Spleen (tissue), 11 donors: ENCODE data around the gene ARHGAP22. TPM values are rescaled to one million over a fixed set of nuclear protein-coding genes. Genes with fewer than 3 reads are reported as not detected.
"Not testable (repeated sequence)": the region's sequence is repeated elsewhere in the genome, so short reads cannot be mapped to it uniquely, and the experiment has no call there.

Source experiments
- DNase-seq: peaks from one replicate; pipeline ENCODE4 v3.0.0-alpha.2; 2020
- H3K27ac ChIP-seq, 8 donors: fragments of 200-600 bp; sonication (generic) in 7 of 8; 1 replicate in 4 of 8; 2 replicates in 4 of 8; pipeline versions ENCODE4 v1.5.0 to v1.8.0; 2016 to 2021; ENCODE audit warnings: inconsistent platforms in 4 of 8, mild to moderate bottlenecking in 4 of 8, moderate library complexity in 1 of 8
- H3K27me3 ChIP-seq, 7 donors: fragments of 200-600 bp; sonication (generic) in 6 of 7; replicated peaks in 1 of 7; 1 replicate in 4 of 7; 2 replicates in 3 of 7; pipeline versions ENCODE4 v1.5.0 to v1.8.0; 2016 to 2021; ENCODE audit warnings: inconsistent platforms in 3 of 7, mild to moderate bottlenecking in 1 of 7
- H3K36me3 ChIP-seq, 6 donors: fragments of 200-600 bp; sonication (generic) in 5 of 6; 1 replicate in 4 of 6; 2 replicates in 2 of 6; pipeline versions ENCODE4 v1.5.0 to v1.8.0; 2016 to 2021; ENCODE audit warnings: inconsistent platforms in 2 of 6
- H3K4me1 ChIP-seq, 6 donors: fragments of 200-600 bp; sonication (generic) in 5 of 6; 1 replicate in 3 of 6; 2 replicates in 3 of 6; pipeline versions ENCODE4 v1.5.0 to v1.8.0; 2016 to 2021; ENCODE audit warnings: inconsistent platforms in 3 of 6
- H3K4me3 ChIP-seq, 8 donors: fragments of 200-600 bp; sonication (generic) in 7 of 8; 1 replicate in 4 of 8; 2 replicates in 4 of 8; pipeline versions ENCODE4 v1.5.0 to v1.8.0; 2016 to 2021; ENCODE audit warnings: inconsistent platforms in 4 of 8, mild to moderate bottlenecking in 4 of 8, moderate library complexity in 2 of 8
- H3K9me3 ChIP-seq, 8 donors: fragments of 200-600 bp; sonication (generic) in 7 of 8; 1 replicate in 4 of 8; 2 replicates in 4 of 8; pipeline versions ENCODE4 v1.5.0 to v1.8.0; 2016 to 2021; ENCODE audit warnings: inconsistent platforms in 4 of 8
- POLR2A ChIP-seq, 3 donors: fragments of 450-650 bp; IDR thresholded peaks; one replicate each; pipeline ENCODE4 v1.5.1; 2017; ENCODE audit warnings: antibody characterized with exemption in 3 of 3, mild to moderate bottlenecking in 1 of 3
- POLR2AphosphoS5 ChIP-seq, 3 donors: sonication (generic); formaldehyde crosslinking; IDR thresholded peaks; one replicate each; pipeline ENCODE4 v1.5.1; 2017; ENCODE audit warnings: antibody characterized with exemption in 3 of 3
- WGBS, 5 donors: extraction: QIAGEN DNeasy Blood & Tissue Kit in 3 of 5; methylation state at CpG; one replicate each; pipeline versions ENCODE4 v1.1.5 to v1.1.7; 2013 to 2018; 5-methylcytosine and 5-hydroxymethylcytosine counted together
- intact Hi-C: fragments of 100-400 bp; cut with DNase I; formaldehyde crosslinking; loops from one replicate; pipeline ENCODE4 v1.15.0; 2023; ENCODE audit warnings: low total_unique reads
- polyA plus RNA-seq, 3 donors: library from polyadenylated mRNA; stranded (reverse); fragments of 200-250 nt; gene quantifications; one replicate each; pipeline ENCODE4 v1.2.1, GENCODE V29; 2013
- total RNA-seq, 7 donors: library from RNA; depleted of rRNA in 3 of 7; stranded (reverse); fragments of >200 nt in 3 of 7; fragmentation: NEBNext Ultra II Directional in 4 of 7; extraction: Animal tissue kit (Norgen Biotek cat#: 25700) in 4 of 7; gene quantifications; one replicate each; pipeline versions ENCODE4 v1.1.0 to v1.2.1, GENCODE V29; 2016 to 2021
- TF ChIP-seq, protein P1 (sequence below), 11 experiments: fragments of 200-600 bp in 7 of 11; fragments of 450-650 bp in 4 of 11; sonication (generic) in 4 of 11; IDR thresholded peaks in 8 of 11; conservative IDR thresholded peaks in 3 of 11; 1 replicate in 7 of 11; 2 replicates in 4 of 11; pipeline versions ENCODE4 v1.4.0 to v1.8.0; 2016 to 2021; ENCODE audit warnings: antibody characterized with exemption in 11 of 11, inconsistent platforms in 4 of 11, mild to moderate bottlenecking in 1 of 11
- donor health status: healthy with polysubstance abuse.
- donor health status: DM: no; HTN: no; CAD: no; lungs with moderate emphysema.
- donor health status: DM: no; HTN: no; CAD: no.
- donor health status: Bipolar disorder and iron deficiency.
- donor health status: healthy.
- donor health status: DM: no; HTN: no; CAD: no.
- donor health status: DM: yes; HTN: yes; CAD: no.

Gene ARHGAP22
- total and polyA plus RNA-seq, 10 donors = 0.56 to 7.5 (median 3.2) TPM

DNA sequence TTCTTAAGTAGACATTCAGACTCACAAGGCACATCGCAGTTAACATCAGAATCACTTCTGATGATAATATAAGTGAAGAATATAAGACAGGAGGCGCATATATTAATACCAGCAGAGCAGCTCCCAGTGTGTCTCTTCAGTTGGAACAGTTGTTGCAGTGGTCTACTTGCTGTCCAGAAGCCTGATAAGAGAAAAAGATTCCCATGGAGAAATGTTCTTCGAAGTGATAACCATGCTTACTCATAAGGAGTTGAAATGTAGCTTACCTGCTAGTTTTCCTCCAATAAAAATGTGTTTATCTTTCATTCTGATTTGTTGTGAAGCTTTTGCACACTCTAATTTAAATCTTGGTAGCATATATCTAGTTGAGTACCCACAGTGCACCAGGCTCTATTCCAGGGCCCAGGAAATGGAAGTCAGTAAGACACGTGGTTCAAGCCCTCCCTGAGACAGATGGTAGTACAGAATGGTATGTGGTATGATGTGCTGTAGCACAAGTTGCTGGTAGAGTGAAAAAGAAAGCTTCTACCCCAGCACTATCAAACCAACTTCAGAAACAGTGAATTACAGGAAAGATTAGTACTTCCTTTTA lies 174.4 kb downstream of the ARHGAP22 start:
- 77 to 91% (median 87%) methylated on average over 4 of the region's 4 CpGs for WGBS, 5 donors
- no peaks in the 10 kb centered on the region for H3K9me3 ChIP-seq
- H3K4me1 ChIP-seq = peaks cover 0 to 3% (median 0%) of the 10 kb centered on the region in 6 donors
- H3K4me3 ChIP-seq = no peak overlapping the region
- H3K27ac ChIP-seq = no peak overlapping the region
- no peak for DNase-seq
- H3K27me3 ChIP-seq = no peaks in the 10 kb centered on the region
- TF ChIP-seq, protein P1, sequence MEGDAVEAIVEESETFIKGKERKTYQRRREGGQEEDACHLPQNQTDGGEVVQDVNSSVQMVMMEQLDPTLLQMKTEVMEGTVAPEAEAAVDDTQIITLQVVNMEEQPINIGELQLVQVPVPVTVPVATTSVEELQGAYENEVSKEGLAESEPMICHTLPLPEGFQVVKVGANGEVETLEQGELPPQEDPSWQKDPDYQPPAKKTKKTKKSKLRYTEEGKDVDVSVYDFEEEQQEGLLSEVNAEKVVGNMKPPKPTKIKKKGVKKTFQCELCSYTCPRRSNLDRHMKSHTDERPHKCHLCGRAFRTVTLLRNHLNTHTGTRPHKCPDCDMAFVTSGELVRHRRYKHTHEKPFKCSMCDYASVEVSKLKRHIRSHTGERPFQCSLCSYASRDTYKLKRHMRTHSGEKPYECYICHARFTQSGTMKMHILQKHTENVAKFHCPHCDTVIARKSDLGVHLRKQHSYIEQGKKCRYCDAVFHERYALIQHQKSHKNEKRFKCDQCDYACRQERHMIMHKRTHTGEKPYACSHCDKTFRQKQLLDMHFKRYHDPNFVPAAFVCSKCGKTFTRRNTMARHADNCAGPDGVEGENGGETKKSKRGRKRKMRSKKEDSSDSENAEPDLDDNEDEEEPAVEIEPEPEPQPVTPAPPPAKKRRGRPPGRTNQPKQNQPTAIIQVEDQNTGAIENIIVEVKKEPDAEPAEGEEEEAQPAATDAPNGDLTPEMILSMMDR (IDR thresholded peaks at IDR 0.05 in 8 of 11, conservative IDR thresholded peaks at IDR 0.05 in 3 of 11) = no peak
- no peak for TF ChIP-seq POLR2AphosphoS5 (IDR thresholded peaks at IDR 0.05)
- no peak for TF ChIP-seq POLR2A (IDR thresholded peaks at IDR 0.05)
- H3K36me3 ChIP-seq = peaks cover 0 to 72% (median 14%) of the 10 kb centered on the region in 6 donors
- intact Hi-C loops = no loop called here

- Histone ChIP-seq H3K4me3 (no peak overlapping the region), H3K9me3 (no peaks in the 10 kb centered on the region), H3K4me1 (peaks cover 0 to 3% (median 0%) of the 10 kb centered on the region in 6 donors), H3K27me3 (no peaks in the 10 kb centered on the region), H3K36me3 (peaks cover 0 to 66% (median 8%) of the 10 kb centered on the region in 6 donors), H3K27ac (no peak overlapping the region)
- intact Hi-C loops = no loop called here
- DNase-seq = no peak
- 95 to 100% (median 97%) methylated on average over 1 of the region's 1 CpG for WGBS, 5 donors
- TF ChIP-seq POLR2A (IDR thresholded peaks at IDR 0.05) = no peak
- TF ChIP-seq POLR2AphosphoS5 (IDR thresholded peaks at IDR 0.05) = no peak
- TF ChIP-seq, protein P1 (IDR thresholded peaks at IDR 0.05 in 8 of 11, conservative IDR thresholded peaks at IDR 0.05 in 3 of 11) = no peak
Observed at GRCh38 chr10:48429309-48429708, 175.6 kb downstream of the ARHGAP22 start.

- TF ChIP-seq POLR2AphosphoS5 (IDR thresholded peaks at IDR 0.05) (no peak), POLR2A (IDR thresholded peaks at IDR 0.05) (no peak)
- TF ChIP-seq, protein P1 (IDR thresholded peaks at IDR 0.05 in 8 of 11, conservative IDR thresholded peaks at IDR 0.05 in 3 of 11) = no peak
- Histone ChIP-seq H3K4me1 (peaks cover 0 to 3% (median 0%) of the 10 kb centered on the region in 6 donors), H3K36me3 (peaks cover 0 to 62% (median 8%) of the 10 kb centered on the region in 6 donors), H3K27ac (no peak overlapping the region), H3K9me3 (no peaks in the 10 kb centered on the region), H3K27me3 (no peaks in the 10 kb centered on the region), H3K4me3 (no peak overlapping the region)
- intact Hi-C loops = no loop called here
- DNase-seq = no peak
- WGBS, 5 donors = 96 to 98% (median 98%) methylated on average over 3 of the region's 3 CpGs
Observed at GRCh38 chr10:48428896-48429295, 176.0 kb downstream of the ARHGAP22 start.

- 93 to 98% (median 96%) methylated on average over 4 of the region's 4 CpGs for WGBS, 5 donors
- intact Hi-C loops = no loop called here
- Histone ChIP-seq H3K27ac (no peak overlapping the region), H3K4me1 (no peaks in the 10 kb centered on the region), H3K9me3 (no peaks in the 10 kb centered on the region), H3K4me3 (no peak overlapping the region), H3K27me3 (no peaks in the 10 kb centered on the region), H3K36me3 (peaks cover 0 to 42% (median 8%) of the 10 kb centered on the region in 6 donors)
- DNase-seq = no peak
- no peak for TF ChIP-seq POLR2AphosphoS5 (IDR thresholded peaks at IDR 0.05)
- TF ChIP-seq, protein P1 (IDR thresholded peaks at IDR 0.05 in 8 of 11, conservative IDR thresholded peaks at IDR 0.05 in 3 of 11) = no peak
- no peak for TF ChIP-seq POLR2A (IDR thresholded peaks at IDR 0.05)
Observed at GRCh38 chr10:48423884-48424283, 181.0 kb downstream of the ARHGAP22 start.

DNA sequence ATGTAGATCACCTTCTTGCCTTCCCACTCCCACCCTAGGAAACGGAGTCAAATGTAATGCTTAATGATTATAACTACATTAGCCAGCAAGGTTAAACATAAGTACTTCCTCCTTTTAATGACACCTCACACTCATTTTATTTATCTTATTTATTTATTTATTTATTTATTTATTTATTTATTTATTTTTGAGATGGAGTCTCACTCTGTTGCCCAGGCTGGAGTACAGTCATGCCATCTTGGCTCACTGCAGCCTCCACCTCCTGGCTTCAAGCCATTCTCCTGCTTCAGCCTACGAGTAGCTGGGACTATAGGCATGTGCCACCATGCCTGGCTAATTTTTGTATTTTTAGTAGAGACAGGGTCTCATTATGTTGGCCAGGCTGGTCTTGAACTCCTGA lies 183.0 kb downstream of the ARHGAP22 start:
- DNase-seq, H3K9me3 ChIP-seq, H3K4me3 ChIP-seq, H3K27me3 ChIP-seq, H3K4me1 ChIP-seq, intact Hi-C loops, H3K27ac ChIP-seq: not testable (repeated sequence)
- 89 to 95% (median 94%) methylated on average over 2 of the region's 2 CpGs for WGBS, 5 donors
- peaks cover 0 to 27% (median 5%) of the 10 kb centered on the region in 6 donors for H3K36me3 ChIP-seq
